HEK293 (cell line): ENCODE measurements around the gene NAXE.
A peak's percentile ranks its signal among the peaks of the same experiment; 100 is the strongest.

Source experiments
- CTCF ChIA-PET: fragments of 350-600 bp; formaldehyde crosslinking; extraction: SDS; loops from one replicate; lab custom pipeline; 2021; ENCODE audit warnings: antibody characterized with exemption; lab: Yijun Ruan, JAX
- POLR2A ChIA-PET: fragments of 300-600 bp; formaldehyde crosslinking; extraction: SDS; loops from one replicate; lab custom pipeline; 2020; ENCODE audit warnings: antibody characterized with exemption, inconsistent platforms; lab: Yijun Ruan, JAX
- H3K27ac ChIP-seq: fragments of 200-500 bp; sonication (Bioruptor generic); 2 replicates; pipeline ENCODE4 v1.5.1; 2014; ENCODE audit warnings: low read depth, low read length, control low read depth, inconsistent platforms; ENCODE audit errors: extremely low read depth
- H3K36me3 ChIP-seq, 2 experiments: fragments of 200-500 bp in 1 of 2; sonication (Bioruptor generic) in 1 of 2; 1 replicate in 1 of 2; 2 replicates in 1 of 2; pipeline ENCODE4 v1.5.1; 2014 to 2017; ENCODE audit warnings: inconsistent platforms in 2 of 2, low read length in 2 of 2; ENCODE audit not compliant: control insufficient read depth in 2 of 2, insufficient read depth in 1 of 2
- H3K4me1 ChIP-seq: fragments of 200-500 bp; sonication (Bioruptor generic); 2 replicates; pipeline ENCODE4 v1.5.1; 2014; ENCODE audit warnings: mild to moderate bottlenecking, low read length, inconsistent platforms; ENCODE audit not compliant: control insufficient read depth, insufficient read depth
- H3K4me3 ChIP-seq: 2 replicates; pipeline ENCODE4 v1.5.1; 2011; ENCODE audit warnings: low read depth, mild to moderate bottlenecking, control low read depth, low read length, moderate library complexity
- H3K9me3 ChIP-seq: fragments of 200-500 bp; sonication (Bioruptor generic); 2 replicates; pipeline ENCODE4 v1.5.1; 2014; ENCODE audit warnings: low read depth, low read length, inconsistent platforms; ENCODE audit not compliant: control insufficient read depth, insufficient read depth
- EGR2 ChIP-seq: fragments of 450-650 bp; formaldehyde crosslinking; IDR thresholded peaks from 2 replicates; pipeline ENCODE4 v1.5.1; 2016; ENCODE audit warnings: low read depth, missing biosample characterization, missing genetic modification characterization
- HOXA7 ChIP-seq: sonication (generic); formaldehyde crosslinking; IDR thresholded peaks from 2 replicates; pipeline ENCODE4 v1.8.1; 2022; ENCODE audit warnings: missing genetic modification reagents, borderline replicate concordance
- IKZF3 ChIP-seq: fragments of 450-650 bp; IDR thresholded peaks from 2 replicates; pipeline ENCODE4 v1.5.0; 2018; ENCODE audit warnings: missing biosample characterization, mild to moderate bottlenecking, missing genetic modification characterization, moderate library complexity
- OSR2 ChIP-seq: fragments of 450-650 bp; formaldehyde crosslinking; IDR thresholded peaks from 2 replicates; pipeline ENCODE4 v1.5.1; 2016; ENCODE audit warnings: missing biosample characterization, missing genetic modification characterization
- SP2 ChIP-seq: fragments of 450-650 bp; formaldehyde crosslinking; IDR thresholded peaks from 2 replicates; pipeline ENCODE4 v1.5.1; 2016; ENCODE audit warnings: missing biosample characterization, missing genetic modification characterization
- SP7 ChIP-seq: fragments of 450-650 bp; formaldehyde crosslinking; IDR thresholded peaks from 2 replicates; pipeline ENCODE4 v1.5.1; 2016; ENCODE audit warnings: missing biosample characterization, missing genetic modification characterization
- WT1 ChIP-seq: fragments of 450-650 bp; formaldehyde crosslinking; IDR thresholded peaks from 2 replicates; pipeline ENCODE4 v1.5.1; 2016; ENCODE audit warnings: missing biosample characterization, missing genetic modification characterization
- YY1 ChIP-seq: fragments of 450-650 bp; formaldehyde crosslinking; IDR thresholded peaks from 2 replicates; pipeline ENCODE4 v1.5.1; 2018; ENCODE audit warnings: missing biosample characterization, missing genetic modification characterization
- ZBTB17 ChIP-seq: fragments of 450-650 bp; formaldehyde crosslinking; IDR thresholded peaks from 2 replicates; pipeline ENCODE4 v1.5.1; 2016; ENCODE audit warnings: missing biosample characterization, missing genetic modification characterization
- ZNF175 ChIP-seq: fragments of 450-650 bp; formaldehyde crosslinking; IDR thresholded peaks from 2 replicates; pipeline ENCODE4 v1.5.1; 2016; ENCODE audit warnings: missing biosample characterization, missing genetic modification characterization
- ZNF214 ChIP-seq: fragments of 450-650 bp; formaldehyde crosslinking; IDR thresholded peaks from 2 replicates; pipeline ENCODE4 v1.5.1; 2017; ENCODE audit warnings: missing biosample characterization, mild to moderate bottlenecking, missing genetic modification characterization, borderline replicate concordance
- ZNF311 ChIP-seq: fragments of 450-650 bp; formaldehyde crosslinking; IDR thresholded peaks from 2 replicates; pipeline ENCODE4 v1.5.1; 2017; ENCODE audit warnings: missing biosample characterization, missing genetic modification characterization, borderline replicate concordance
- ZNF335 ChIP-seq: fragments of 450-650 bp; formaldehyde crosslinking; conservative IDR thresholded peaks from 2 replicates; pipeline ENCODE4 v1.5.1; 2016; ENCODE audit warnings: missing biosample characterization, missing genetic modification characterization
- ZNF37A ChIP-seq: fragments of 450-650 bp; IDR thresholded peaks from 2 replicates; pipeline ENCODE4 v1.5.1; 2018; ENCODE audit warnings: missing biosample characterization, missing genetic modification characterization
- ZNF548 ChIP-seq: fragments of 450-650 bp; formaldehyde crosslinking; IDR thresholded peaks from 2 replicates; pipeline ENCODE4 v1.5.1; 2016; ENCODE audit warnings: missing biosample characterization, missing genetic modification characterization
- ZNF677 ChIP-seq: fragments of 450-650 bp; IDR thresholded peaks from 2 replicates; pipeline ENCODE4 v1.5.0; 2018; ENCODE audit warnings: missing biosample characterization, mild to moderate bottlenecking, missing genetic modification characterization, moderate library complexity
- ZNF707 ChIP-seq: fragments of 450-650 bp; formaldehyde crosslinking; IDR thresholded peaks from 2 replicates; pipeline ENCODE4 v1.5.1; 2016; ENCODE audit warnings: missing biosample characterization, missing genetic modification characterization
- ZNF76 ChIP-seq: fragments of 450-650 bp; formaldehyde crosslinking; IDR thresholded peaks from 2 replicates; pipeline ENCODE4; 2016; ENCODE audit warnings: low read depth, missing biosample characterization, missing genetic modification characterization, borderline replicate concordance
- ZNF768 ChIP-seq: fragments of 450-650 bp; formaldehyde crosslinking; IDR thresholded peaks from 2 replicates; pipeline ENCODE4 v1.5.1; 2018; ENCODE audit warnings: missing biosample characterization, mild to moderate bottlenecking, missing genetic modification characterization
- TF ChIP-seq, protein P1 (sequence below): fragments of 450-650 bp; formaldehyde crosslinking; IDR thresholded peaks from 2 replicates; pipeline ENCODE4 v1.5.1; 2017; ENCODE audit warnings: missing biosample characterization, missing genetic modification characterization
- TF ChIP-seq, protein P2 (sequence below): fragments of 450-650 bp; formaldehyde crosslinking; IDR thresholded peaks from 2 replicates; pipeline ENCODE4 v1.5.1; 2016; ENCODE audit warnings: missing biosample characterization, missing genetic modification characterization
- TF ChIP-seq, protein P3 (sequence below): fragments of 450-650 bp; formaldehyde crosslinking; IDR thresholded peaks from 2 replicates; pipeline ENCODE4 v1.5.1; 2017; ENCODE audit warnings: missing biosample characterization, missing genetic modification characterization
- TF ChIP-seq, protein P4 (sequence below): fragments of 450-650 bp; formaldehyde crosslinking; IDR thresholded peaks from 2 replicates; pipeline ENCODE4 v1.5.1; 2016; ENCODE audit warnings: missing biosample characterization, missing genetic modification characterization
- TF ChIP-seq, protein P5 (sequence below): fragments of 450-650 bp; formaldehyde crosslinking; IDR thresholded peaks from 2 replicates; pipeline ENCODE4 v1.5.1; 2016; ENCODE audit warnings: missing biosample characterization, missing genetic modification characterization
- TF ChIP-seq, protein P6 (sequence below): IDR thresholded peaks from 2 replicates; pipeline ENCODE4 v1.6.1; 2011; ENCODE audit warnings: mild to moderate bottlenecking, low read depth, low read length, borderline replicate concordance

NAXE gene

DNA sequence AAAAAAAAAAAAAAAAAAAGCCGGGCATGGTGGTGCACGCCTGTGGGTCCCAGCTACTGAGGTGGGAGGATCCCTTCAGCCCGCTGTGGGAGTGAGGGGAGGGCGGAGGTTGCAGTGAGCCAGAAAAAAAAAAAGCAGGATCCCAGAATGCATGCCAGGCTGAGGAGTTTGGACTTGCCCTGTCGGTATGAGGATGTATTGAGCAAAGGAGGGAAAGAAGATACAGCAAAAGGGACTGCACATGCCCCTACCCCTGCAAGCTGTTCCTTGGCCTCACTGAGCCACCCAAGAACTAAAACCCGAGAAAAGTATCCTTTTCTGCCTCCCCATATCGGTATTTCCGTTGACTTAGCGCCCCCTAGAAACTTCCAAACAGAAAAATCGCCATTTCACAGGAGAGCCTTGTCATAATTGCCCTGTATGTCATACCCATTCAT, 11.0 kb downstream of the NAXE start:
- no peaks in the 10 kb centered on the region for H3K4me1 ChIP-seq
- no peaks in the 10 kb centered on the region for H3K9me3 ChIP-seq
- ChIA-PET CTCF (interaction anchor here (0.5 to 3.1 kb wide), 14 partner anchors 12 to 718 kb away, joined by 3 to 30 read pairs (median 4); partner anchors contain the start of genes HAPLN2 and TTC24), POLR2A (interaction anchor here (2.5 kb wide), 1 partner anchor 11 kb away, joined by 17 read pairs; the partner anchor contains the start of gene NAXE)
- H3K27ac ChIP-seq, result no peak overlapping the region
- peaks cover 0 to 21% of the 10 kb centered on the region in 2 experiments; a peak in 1 of 3 replicates for H3K36me3 ChIP-seq
- H3K4me3 ChIP-seq, result no peak overlapping the region
- no peak for TF ChIP-seq ZNF707
- TF ChIP-seq EGR2 (tag by site-specific recombination), result peak; percentile 65
- TF ChIP-seq ZNF335 (tag by site-specific recombination), result peak; percentile 14; the same call in 1 of the 2 replicates
- TF ChIP-seq, protein P1, sequence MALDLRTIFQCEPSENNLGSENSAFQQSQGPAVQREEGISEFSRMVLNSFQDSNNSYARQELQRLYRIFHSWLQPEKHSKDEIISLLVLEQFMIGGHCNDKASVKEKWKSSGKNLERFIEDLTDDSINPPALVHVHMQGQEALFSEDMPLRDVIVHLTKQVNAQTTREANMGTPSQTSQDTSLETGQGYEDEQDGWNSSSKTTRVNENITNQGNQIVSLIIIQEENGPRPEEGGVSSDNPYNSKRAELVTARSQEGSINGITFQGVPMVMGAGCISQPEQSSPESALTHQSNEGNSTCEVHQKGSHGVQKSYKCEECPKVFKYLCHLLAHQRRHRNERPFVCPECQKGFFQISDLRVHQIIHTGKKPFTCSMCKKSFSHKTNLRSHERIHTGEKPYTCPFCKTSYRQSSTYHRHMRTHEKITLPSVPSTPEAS (tag by site-specific recombination), result no peak
- TF ChIP-seq ZNF548, result no peak
- TF ChIP-seq, protein P2, sequence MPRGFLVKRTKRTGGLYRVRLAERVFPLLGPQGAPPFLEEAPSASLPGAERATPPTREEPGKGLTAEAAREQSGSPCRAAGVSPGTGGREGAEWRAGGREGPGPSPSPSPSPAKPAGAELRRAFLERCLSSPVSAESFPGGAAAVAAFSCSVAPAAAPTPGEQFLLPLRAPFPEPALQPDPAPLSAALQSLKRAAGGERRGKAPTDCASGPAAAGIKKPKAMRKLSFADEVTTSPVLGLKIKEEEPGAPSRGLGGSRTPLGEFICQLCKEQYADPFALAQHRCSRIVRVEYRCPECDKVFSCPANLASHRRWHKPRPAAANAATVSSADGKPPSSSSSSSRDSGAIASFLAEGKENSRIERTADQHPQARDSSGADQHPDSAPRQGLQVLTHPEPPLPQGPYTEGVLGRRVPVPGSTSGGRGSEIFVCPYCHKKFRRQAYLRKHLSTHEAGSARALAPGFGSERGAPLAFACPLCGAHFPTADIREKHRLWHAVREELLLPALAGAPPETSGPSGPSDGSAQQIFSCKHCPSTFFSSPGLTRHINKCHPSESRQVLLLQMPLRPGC (tag by site-specific recombination), result no peak
- no peak for TF ChIP-seq OSR2 (tag by site-specific recombination)
- TF ChIP-seq ZNF175 (tag by site-specific recombination), result no peak
- TF ChIP-seq ZBTB17 (tag by site-specific recombination), result peak; percentile 59
- no peak for TF ChIP-seq YY1 (tag by site-specific recombination)
- TF ChIP-seq ZNF677 (tag by site-specific recombination), result no peak
- TF ChIP-seq ZNF214 (tag by site-specific recombination), result no peak
- TF ChIP-seq, protein P3, sequence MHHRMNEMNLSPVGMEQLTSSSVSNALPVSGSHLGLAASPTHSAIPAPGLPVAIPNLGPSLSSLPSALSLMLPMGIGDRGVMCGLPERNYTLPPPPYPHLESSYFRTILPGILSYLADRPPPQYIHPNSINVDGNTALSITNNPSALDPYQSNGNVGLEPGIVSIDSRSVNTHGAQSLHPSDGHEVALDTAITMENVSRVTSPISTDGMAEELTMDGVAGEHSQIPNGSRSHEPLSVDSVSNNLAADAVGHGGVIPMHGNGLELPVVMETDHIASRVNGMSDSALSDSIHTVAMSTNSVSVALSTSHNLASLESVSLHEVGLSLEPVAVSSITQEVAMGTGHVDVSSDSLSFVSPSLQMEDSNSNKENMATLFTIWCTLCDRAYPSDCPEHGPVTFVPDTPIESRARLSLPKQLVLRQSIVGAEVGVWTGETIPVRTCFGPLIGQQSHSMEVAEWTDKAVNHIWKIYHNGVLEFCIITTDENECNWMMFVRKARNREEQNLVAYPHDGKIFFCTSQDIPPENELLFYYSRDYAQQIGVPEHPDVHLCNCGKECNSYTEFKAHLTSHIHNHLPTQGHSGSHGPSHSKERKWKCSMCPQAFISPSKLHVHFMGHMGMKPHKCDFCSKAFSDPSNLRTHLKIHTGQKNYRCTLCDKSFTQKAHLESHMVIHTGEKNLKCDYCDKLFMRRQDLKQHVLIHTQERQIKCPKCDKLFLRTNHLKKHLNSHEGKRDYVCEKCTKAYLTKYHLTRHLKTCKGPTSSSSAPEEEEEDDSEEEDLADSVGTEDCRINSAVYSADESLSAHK (tag by site-specific recombination), result peak; percentile 99
- no peak for TF ChIP-seq HOXA7 (CRISPR knock-in tag)
- peak; percentile 24; the same call in 1 of the 2 replicates for TF ChIP-seq SP2 (tag by site-specific recombination)
- peak; percentile 65; the same call in 1 of the 2 replicates for TF ChIP-seq IKZF3 (tag by site-specific recombination)
- TF ChIP-seq SP7 (tag by site-specific recombination), result peak; percentile 37; the same call in 1 of the 2 replicates
- TF ChIP-seq ZNF76, result peak; percentile 58; the same call in 1 of the 2 replicates
- 0 out of 2 replicates have a peak, but pooled peaks have one; percentile 27 for TF ChIP-seq WT1 (tag by site-specific recombination)
- TF ChIP-seq, protein P4, sequence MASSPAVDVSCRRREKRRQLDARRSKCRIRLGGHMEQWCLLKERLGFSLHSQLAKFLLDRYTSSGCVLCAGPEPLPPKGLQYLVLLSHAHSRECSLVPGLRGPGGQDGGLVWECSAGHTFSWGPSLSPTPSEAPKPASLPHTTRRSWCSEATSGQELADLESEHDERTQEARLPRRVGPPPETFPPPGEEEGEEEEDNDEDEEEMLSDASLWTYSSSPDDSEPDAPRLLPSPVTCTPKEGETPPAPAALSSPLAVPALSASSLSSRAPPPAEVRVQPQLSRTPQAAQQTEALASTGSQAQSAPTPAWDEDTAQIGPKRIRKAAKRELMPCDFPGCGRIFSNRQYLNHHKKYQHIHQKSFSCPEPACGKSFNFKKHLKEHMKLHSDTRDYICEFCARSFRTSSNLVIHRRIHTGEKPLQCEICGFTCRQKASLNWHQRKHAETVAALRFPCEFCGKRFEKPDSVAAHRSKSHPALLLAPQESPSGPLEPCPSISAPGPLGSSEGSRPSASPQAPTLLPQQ, result 0 out of 2 replicates have a peak, but pooled peaks have one; percentile 49
- TF ChIP-seq ZNF37A (tag by site-specific recombination), result no peak
- TF ChIP-seq, protein P5, sequence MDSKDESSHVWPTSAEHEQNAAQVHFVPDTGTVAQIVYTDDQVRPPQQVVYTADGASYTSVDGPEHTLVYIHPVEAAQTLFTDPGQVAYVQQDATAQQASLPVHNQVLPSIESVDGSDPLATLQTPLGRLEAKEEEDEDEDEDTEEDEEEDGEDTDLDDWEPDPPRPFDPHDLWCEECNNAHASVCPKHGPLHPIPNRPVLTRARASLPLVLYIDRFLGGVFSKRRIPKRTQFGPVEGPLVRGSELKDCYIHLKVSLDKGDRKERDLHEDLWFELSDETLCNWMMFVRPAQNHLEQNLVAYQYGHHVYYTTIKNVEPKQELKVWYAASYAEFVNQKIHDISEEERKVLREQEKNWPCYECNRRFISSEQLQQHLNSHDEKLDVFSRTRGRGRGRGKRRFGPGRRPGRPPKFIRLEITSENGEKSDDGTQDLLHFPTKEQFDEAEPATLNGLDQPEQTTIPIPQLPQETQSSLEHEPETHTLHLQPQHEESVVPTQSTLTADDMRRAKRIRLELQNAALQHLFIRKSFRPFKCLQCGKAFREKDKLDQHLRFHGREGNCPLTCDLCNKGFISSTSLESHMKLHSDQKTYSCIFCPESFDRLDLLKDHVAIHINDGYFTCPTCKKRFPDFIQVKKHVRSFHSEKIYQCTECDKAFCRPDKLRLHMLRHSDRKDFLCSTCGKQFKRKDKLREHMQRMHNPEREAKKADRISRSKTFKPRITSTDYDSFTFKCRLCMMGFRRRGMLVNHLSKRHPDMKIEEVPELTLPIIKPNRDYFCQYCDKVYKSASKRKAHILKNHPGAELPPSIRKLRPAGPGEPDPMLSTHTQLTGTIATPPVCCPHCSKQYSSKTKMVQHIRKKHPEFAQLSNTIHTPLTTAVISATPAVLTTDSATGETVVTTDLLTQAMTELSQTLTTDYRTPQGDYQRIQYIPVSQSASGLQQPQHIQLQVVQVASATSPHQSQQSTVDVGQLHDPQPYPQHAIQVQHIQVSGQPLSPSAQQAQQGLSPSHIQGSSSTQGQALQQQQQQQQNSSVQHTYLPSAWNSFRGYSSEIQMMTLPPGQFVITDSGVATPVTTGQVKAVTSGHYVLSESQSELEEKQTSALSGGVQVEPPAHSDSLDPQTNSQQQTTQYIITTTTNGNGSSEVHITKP, result peak; percentile 63
- TF ChIP-seq, protein P6, sequence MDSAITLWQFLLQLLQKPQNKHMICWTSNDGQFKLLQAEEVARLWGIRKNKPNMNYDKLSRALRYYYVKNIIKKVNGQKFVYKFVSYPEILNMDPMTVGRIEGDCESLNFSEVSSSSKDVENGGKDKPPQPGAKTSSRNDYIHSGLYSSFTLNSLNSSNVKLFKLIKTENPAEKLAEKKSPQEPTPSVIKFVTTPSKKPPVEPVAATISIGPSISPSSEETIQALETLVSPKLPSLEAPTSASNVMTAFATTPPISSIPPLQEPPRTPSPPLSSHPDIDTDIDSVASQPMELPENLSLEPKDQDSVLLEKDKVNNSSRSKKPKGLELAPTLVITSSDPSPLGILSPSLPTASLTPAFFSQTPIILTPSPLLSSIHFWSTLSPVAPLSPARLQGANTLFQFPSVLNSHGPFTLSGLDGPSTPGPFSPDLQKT, result peak; percentile 3; the same call in 1 of the 2 replicates
- no peak for TF ChIP-seq ZNF311
- TF ChIP-seq ZNF768 (tag by site-specific recombination), result no peak
